HG03175 (cell line): ENCODE results near the gene ADCY5.

Source experiments
- ATAC-seq: cut with Tn5 transposase; IDR thresholded peaks from one replicate; pipeline ENCODE4 v1.9.1; 2021; ENCODE audit warnings: mild to moderate bottlenecking, moderate library complexity; ENCODE audit not compliant: unreplicated experiment

Gene ADCY5

DNA sequence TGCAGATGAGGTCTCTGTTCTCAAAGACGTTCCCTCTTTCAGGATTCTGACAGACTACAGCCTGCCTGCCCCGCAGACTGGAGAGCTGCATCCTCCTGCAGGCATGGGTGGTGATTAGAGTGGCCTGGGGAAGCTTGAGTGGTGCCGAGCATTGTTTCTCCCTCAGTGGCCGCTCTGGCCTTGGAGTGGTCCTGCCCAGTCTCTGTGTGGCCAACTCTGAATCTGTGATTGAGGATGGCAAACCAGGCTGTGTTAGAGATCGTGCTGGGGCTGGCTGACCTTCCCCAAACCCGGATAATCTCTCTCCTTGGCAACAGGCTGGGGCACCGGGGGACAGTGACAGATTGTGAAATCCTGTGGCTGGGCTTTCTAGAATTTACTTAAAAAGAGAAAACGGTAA is 11.0 kb upstream of the ADCY5 start:
- no peak for ATAC-seq

DNA sequence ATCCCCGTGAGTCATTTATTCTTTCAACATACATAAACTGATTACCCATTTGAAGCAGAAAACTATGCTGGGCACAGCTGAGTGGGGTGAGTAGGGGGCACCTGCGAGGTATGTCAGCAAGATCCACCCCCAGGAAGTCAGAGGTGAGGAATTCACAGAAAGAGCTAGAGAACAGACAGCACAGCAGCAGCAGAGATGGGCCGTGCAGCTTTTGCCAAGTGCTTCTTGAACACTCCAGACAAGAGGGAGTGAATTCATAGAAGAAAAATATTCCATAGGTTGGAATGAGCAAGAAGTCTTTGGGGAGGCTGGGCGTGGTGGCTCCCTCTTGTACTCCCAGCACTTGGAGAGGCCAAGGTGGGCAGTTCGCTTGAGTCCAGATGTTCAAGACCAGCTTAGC is 9.4 kb upstream of the ADCY5 start:
- ATAC-seq: no peak

DNA sequence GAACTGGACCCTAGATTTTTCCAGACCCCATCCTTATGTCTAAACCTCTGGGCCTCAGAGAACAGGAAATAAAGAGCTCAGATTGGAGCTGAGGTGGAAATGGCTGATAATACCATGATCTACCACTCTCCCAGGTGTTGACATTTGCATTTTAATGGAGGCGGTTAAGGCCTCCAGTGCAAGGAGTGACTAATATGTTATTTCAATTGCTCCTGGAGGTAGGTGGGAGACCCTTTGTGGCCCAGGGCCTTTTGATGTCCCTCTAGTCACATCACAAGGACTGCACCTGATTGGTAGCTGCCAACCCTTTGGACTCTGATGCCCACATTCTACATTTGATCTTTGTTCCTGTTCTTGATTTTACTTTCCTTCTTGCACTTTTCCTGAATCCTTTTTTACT is 9.0 kb upstream of the ADCY5 start:
- no peak for ATAC-seq

DNA sequence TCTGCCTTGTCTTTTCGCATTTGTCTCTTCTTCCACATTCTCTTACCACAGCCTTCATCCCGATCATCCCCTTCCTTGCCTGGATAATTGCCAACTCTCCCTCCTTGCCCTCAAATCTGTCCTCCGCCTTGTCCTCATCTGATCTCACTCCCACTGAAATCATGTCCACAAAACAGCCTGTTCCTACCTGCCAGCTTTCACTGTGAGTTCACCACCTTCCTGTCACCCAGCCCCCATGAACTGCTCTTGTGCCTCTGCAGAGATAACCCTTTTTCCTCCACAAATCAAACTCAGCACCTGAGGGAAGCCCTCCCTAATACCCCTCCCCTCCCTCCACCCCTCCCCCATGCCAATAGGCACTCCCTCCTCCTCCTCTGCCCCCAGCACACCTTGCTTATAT is 4.8 kb upstream of the ADCY5 start:
- no peak for ATAC-seq

DNA sequence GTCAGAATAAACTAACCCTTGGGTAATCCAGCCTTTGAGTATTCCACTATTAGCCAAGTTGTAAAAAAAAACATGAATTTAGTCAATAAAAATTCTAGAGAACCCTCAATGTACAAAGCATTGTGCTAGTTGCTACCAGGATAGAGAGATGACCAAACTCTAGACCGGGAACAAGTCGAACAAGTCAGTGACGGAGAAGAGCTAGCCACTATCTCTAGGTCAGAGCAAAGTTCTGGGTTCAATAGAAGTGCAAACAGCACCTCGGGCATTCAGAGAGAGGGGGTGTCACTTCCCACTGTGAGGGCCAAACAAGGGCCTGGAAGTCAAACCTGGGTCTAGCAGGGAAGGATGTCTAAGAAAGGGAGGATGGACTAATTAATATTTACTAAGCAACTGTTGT is 2.3 kb upstream of the ADCY5 start:
- no peak for ATAC-seq

DNA sequence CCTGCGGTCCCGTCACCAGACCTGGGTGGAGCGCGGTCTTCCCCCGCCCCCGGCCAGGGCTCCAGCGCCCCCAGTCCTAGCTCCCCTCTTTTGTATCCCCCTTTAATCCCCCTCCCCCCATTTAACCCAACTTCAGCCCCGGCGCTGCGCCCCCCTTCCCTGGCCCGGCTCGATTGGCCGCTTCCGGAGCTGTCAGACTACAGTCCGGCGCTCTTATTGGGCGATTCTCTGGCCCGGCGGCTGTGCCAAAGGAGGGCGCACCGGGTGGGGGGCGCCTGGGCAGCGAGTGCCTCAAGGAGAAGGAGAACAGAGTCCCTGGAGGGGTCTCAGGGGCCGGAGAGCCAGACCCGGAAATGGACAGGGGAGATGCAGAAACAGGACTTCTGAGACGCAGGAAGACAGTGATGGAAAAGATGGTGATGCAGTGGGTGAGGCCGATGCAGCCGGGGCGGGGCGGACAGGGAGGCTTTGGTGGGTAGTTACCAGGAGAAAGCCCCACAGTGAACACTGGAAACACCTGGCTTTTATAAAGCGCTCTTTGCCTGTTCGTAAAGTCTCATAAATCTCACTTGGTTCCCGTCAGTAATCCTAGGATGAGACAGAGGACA is 1.2 kb upstream of the ADCY5 start:
- no peak for ATAC-seq

DNA sequence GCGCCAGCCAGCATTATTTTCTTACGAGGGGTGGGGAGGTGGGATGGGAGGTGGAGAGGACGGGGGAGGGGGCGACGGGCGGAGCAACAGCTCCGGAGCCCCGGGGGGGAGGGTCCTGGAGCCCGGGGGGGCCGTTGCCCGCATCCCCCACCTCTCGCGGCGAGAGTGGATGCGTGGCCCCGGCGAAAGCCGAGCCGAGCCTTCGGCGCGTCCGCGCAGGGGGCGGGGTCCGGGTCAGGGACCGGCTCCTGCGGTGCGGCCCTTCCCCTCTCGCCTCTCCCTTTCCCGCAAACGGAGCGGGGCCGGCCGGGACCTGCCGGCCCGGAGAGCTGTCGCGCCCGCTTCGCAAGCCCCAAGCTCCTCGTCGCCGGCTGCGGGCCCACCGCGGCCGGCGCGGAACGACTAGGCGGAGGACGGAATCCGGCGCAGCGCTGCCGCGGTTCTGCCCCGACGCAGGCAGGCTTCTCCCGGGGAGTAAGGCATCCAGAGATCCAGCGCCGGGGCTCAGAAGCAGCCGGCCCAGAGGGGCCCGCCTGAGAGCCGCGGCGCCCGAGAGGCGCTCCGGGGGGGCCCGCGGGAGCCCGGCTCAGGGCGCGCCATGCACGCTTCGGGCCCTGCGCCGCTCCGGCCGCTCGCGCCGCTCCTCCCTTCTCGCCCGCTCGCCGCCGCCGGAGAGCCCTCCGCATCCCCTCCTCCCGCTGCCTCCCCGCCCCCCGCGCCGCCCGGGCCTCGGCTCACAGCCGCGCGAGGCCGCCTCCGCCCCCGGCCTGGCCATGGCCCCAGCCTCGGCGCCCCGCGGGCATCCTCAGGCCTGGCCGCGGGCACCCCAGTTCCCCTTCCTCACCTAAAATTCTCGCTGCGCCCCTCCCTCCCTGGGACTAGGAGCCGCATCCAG is 459 bp upstream of the ADCY5 start:
- ATAC-seq: no peak

DNA sequence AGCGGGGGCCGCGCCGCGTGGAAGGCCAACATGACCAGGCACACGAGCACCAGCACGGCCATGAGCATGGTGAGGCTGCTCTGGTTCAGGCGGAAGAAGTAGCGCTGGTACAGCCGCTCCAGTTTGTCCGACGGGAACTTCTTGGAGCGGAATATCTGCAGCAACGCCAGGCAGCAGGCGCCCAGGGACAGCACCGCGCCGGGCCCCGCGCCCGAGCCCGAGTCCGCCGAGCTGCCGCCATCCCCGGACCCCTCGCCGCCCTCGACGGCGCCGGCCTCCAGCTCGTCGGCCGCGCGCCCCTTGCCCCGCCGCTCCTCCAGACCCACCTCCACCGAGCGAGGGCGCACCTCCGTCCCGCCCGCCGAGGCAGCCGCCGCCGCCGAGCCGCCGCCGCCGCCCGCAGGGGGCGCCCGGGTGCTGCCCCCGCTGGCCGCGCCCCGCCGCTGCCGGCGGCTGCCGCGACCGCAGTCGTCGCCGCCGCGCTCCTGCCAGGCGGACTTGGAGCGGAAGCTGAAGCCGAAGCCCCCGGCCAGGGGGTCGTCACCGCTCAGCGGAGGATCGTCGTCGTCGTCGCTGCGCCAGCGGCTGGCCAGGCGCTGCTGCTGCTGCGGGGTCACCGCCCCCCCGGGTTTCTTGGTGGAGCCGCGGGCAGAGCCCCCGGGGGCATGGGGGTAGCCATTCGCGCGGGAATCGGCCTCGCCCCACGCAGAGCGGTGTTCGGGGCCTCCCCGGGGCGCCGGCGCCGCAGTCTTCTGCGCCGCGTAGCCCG is 957 bp downstream of the ADCY5 start:
- no peak for ATAC-seq

DNA sequence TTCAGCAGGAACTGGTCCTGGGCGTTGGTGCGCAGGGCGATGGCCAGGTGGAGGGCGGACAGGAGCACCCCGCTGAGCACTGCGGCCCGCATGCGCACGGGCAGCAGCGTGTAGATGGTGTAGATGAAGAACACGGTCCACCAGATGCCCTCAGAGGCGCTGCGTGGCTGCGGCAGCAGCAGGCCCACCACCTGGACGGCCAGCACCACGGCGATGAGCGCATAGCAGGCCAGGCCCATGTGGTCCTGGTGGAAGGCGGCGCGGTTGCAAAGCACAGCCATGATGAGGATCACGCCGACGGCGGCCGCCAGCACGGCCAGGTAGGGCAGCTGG is 1.5 kb downstream of the ADCY5 start:
- no peak for ATAC-seq

DNA sequence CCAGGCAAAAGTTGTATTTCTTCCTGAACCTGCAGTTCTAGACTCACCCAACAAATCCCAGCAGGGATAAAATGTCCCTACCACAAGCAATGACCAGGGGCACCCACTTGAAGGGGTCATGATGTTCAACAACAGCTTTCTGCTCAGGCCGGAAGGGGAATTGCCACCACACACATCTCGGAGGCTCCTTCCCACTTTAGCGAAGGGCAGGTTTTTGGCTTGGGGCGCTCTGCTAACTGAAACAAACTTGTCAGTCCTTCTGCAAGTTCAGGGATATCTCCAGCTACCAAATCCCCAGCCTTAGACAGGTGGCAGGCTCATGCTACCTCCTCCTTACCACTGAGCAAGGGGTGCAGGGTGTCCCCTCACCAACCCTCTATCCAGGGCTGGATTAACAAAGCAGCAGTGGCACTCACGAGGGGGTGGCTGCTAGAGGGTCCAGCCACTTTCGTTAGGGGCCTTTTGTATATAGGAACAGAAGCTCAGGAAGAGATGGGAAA is 2.2 kb downstream of the ADCY5 start:
- ATAC-seq: no peak

DNA sequence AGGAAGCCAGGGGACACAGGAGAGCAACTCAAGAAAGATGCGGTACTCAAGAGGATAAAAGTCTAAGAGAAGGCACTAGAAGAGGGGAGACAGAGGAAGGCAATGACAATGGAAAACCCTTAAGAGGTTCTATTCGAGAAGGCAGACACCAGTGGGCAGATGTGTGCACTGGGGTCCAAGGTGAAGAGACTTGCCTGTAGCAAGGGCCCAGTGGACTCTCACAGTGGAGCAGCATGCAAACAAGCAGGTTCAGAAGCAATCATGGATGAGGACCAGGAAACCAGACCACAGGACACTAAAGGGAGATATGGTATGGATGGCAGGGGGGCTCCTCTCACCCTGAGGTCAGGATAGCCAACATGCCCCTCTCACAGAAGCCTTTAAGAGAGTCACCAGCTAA is 2.7 kb downstream of the ADCY5 start:
- no peak for ATAC-seq

DNA sequence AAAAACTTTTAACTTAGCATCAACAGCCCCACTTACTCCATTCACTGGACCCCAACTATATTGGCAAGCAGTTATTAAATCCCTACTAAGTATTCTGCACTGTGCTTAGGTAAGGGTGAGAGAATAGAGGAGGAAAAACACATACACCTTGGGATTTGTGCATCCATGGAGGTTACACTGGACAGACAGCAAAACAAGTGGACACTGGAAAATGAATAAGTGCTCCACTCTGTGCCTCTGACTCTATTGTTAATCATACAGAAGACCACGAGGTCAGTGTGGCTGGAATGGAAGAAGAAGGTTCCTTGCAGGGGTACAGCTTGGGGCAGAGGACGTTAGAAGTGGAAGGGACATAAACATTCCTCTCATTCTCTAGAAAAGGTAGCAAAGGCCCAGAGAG is 3.2 kb downstream of the ADCY5 start:
- no peak for ATAC-seq

DNA sequence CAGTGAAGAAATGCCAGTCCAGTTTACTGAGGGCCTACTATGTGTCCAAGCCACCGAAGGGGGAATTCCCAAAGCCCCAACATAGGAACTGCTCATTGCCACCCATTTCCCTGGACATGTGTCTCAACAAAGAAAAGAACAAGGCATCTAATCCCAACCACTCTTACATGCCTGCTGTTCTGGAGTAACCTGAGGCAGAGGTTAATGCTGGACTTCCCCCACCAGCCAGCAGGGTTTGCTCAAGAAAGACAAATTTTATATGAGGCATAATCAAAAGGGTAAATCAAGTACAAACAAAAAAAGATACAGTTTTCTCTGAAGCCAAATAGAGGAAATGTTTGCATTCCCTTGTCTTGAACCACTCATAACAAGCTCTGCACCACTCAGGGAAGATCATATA is 4.1 kb downstream of the ADCY5 start:
- no peak for ATAC-seq

DNA sequence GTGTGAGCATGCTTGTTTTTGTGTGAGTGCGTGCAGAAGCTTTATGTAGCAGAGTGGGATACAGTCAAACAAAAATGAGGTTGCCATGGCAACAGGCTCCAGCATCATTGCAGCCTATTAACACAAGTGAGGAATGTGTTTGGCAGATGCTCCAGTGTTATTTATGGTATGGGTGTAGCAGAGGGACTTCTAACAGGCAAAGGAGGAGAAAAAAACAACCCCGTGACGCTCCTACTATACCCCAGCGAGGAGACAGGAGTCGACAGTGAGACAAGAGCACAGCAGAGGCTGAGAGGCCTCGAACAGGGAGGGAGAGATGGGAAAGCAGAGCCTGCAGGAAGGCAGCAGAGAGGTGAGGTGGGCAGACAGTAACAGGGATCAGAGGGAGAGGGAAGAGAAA is 4.9 kb downstream of the ADCY5 start:
- ATAC-seq: no peak

DNA sequence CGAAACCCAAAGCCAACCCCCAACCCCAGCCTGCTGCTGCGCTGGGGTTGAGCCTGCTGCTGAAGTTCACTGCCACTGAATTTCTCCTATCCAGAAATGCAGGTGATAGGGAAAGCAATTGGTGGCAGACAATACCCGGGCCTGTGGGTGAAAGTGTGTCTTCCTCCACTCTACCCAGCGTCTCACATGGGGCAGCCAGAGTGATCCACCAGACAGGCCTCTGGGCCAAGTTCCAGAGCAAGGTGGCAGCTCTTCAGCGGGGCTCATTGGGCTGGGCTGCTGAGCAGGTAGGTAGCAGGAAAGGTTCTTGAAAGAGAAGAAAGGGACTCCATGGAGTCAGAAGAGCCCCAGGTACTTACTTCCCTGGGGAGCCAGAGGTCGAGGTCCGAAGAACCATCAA is 6.0 kb downstream of the ADCY5 start:
- no peak for ATAC-seq

DNA sequence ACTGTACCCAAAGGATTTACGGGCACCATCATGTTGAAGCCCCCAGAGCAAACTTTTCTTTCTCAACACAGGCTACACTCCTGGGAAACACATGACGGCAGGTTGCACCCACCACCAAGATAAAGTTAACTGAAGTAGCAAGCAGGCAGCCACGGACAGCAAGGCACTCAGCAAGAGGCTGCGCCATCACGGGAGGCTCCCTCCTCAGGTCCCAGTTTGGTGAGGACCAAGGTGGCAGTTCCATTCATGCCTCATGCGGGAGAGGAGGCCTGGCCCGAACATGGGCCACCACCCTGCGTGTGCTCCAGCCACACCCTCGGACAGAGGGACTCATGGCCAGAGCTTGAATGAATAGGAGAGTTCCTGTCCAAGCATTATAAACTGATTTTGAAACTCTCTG is 6.8 kb downstream of the ADCY5 start:
- ATAC-seq: no peak

DNA sequence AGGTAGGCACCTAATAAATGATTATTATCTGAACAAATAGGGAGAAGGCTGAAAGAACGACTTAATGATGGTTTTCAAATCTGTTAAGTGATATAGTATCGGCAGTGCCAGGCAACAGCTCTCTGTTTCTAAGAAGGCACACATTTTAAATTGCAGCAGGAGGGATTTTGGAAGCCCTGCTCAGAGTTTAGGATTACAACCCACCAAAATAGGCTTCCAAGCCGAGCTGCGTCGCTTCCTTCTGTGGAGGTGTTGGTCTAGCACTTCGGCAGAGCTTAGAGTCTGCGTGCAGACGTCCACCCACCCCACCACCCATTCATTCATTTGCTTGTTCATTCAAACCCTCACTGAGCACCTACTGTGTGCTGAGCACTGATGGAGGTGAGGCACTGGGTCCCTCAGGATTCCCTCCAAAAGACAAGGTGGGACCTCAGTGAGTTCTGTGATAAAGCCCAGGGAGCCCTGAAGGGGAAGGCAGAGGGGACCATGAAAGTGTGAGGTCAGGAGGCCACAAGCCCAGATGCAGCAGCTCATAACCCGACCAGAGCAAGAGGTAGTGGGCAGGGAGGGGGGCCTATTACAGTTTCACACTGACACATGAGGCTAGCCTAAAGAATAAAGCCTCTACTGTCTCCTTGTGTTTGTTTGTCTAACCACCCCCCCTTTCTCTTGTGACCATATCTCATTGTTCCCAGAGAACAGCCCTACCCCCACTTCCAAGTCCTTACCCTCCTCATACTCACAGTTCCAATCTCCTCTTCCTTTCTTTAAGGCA is 8.9 kb downstream of the ADCY5 start:
- no peak for ATAC-seq

DNA sequence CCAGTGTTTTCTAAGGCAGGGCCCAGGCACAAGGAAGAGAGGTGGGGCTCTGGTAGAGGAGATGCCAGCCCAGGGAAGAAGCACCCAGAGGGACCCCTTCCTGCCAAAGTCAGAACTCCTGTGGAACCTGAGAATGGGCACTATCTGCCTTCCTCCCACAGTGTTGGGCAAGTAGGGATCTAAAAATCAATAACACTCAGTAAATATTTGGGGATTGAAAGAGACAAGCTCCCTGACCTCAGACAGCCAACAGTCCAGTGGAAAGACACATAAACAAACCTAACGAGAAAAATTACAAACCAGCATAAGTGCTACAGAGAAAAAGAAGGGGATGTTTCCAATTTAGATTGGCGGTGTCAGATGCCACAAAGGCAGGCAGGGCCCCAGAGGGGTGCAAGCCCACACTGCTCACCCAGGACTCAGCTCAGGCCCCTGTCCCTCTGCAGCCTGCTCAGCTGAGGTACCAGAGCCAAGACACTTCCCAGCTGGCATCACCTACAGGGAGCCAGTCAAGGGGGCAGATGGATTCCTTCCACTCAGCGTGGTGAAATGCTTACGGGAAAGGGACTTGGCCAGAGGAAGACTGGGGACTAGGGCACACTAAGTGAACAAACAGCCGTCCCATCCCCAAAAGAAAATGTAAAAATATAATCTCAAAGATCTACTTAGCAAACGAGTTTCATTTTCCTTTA is 15.9 kb downstream of the ADCY5 start:
- ATAC-seq: no peak

DNA sequence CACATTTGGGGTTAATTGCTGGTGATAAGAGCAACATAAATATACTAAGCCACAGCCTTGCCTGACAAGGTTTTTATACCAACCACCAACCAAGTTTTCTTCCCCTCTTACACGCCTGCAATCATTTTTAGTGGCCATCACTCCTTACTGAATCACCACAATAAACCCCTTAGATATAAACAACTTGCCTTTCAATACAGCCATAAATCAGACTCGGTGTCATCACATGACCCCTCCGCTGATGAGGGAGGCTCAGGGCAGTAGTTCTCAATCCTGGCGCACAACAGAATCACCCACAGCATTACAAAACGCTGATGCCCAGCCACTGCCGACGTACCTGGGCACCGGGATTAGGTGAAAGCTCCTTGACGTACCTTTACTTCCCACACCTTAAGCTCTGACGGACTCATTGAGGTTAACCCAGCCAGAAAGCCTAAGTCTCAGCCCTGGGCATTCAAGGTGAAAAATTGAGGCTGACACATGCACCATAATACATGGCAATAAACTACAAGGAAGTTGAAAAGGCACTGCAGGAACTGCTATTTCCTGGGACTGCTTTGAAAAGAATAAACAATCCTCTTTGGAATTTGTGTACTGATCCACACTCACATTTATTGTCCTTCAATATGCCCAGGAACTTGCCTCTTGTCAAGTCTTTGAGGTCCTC is 17.1 kb downstream of the ADCY5 start:
- ATAC-seq: no peak
